Measurements from ENCODE around the gene GNRH2. TPM values are rescaled to one million over a fixed set of nuclear protein-coding genes. Genes with fewer than 3 reads are reported as not detected.

GNRH2 gene
- total RNA-seq, 1 donor from 2014 or later: not detected

DNA sequence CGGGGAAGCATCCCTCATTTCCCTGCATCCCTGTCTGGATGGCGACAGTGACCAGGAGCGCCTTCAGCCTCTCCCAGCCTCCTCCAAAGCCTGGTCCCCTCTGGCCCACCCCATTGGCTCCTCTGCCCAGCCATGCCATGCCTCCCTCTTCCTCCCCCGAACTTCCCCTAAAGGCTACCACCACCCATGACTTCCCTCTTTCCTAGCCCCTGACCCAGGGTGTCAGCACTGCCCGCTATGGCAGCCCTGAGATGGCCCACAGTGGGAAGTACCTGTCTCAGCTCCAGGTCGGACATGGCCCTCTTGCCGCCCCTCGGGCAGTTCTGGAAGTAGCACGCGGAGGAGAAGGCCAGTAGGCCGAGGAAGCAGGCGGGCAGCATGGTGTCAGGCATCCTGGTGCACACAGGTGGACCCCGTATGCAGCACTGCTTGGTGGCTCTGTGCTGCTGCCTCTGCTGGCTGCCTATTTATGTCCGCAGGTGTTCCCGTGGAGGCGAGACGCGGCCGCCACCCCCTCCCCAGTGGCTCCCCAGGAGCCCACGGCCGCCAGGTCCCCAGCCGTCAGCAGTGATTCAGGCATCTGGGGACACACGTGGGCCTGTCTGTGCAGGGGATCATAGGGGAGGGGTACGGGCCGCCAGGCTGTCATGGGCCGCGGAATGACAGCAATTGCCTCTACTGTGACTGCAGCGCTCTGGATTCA is 41.0 kb downstream of the GNRH2 start, which contains the start of gene AVP:
Gene AVP, minus strand, starts transcription at position 442 of the 703 bp plus-strand sequence. Its CDS starts 50 bp downstream, at position 392.
- H3K4me1 ChIP-seq: peaks cover 28% of the 10 kb centered on the region
- no peak within 1 kb of the TSS for H3K27ac ChIP-seq (replicated peaks)
- TF ChIP-seq CTCF (IDR thresholded peaks at IDR 0.05; ENCODE audit: borderline replicate concordance): no peak
- no peak for DNase-seq
- no peak within 1 kb of the TSS for H3K4me3 ChIP-seq
- intact Hi-C loops (cut with micrococcal nuclease): no loop called here
- H3K9me3 ChIP-seq (replicated peaks): no peaks in the 10 kb centered on the region
- peaks cover 43% of the 10 kb centered on the region for H3K27me3 ChIP-seq (ENCODE audit: low read depth)
- no peaks in the 10 kb centered on the region for H3K36me3 ChIP-seq

DNA sequence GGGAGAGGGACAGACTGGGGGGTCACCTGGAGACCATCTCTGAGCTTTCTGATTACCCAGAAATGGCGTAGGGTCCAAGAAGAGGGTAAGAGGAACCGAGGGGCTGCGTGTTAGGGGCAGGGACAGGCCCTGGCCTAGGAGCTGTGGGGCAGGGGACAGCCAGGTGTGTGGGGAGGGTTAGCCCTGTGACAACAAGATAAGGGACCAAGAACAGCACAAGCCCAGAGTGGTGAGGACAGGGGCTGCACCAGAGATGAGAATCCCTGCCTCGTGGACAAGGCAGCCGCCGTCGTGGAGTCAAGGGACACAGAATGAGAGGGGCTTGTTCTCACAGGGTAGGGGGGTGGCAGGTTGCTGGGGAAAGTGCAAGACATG is 41.6 kb downstream of the GNRH2 start:
- intact Hi-C loops (cut with micrococcal nuclease): no loop called here
- no peak for TF ChIP-seq CTCF (IDR thresholded peaks at IDR 0.05; ENCODE audit: borderline replicate concordance)
- Histone ChIP-seq H3K4me3 (no peak overlapping the region), H3K9me3 (replicated peaks) (no peaks in the 10 kb centered on the region), H3K27ac (replicated peaks) (no peak overlapping the region), H3K36me3 (no peaks in the 10 kb centered on the region), H3K27me3 (ENCODE audit: low read depth) (peaks cover 47% of the 10 kb centered on the region), H3K4me1 (peaks cover 28% of the 10 kb centered on the region)
- no peak for DNase-seq

DNA sequence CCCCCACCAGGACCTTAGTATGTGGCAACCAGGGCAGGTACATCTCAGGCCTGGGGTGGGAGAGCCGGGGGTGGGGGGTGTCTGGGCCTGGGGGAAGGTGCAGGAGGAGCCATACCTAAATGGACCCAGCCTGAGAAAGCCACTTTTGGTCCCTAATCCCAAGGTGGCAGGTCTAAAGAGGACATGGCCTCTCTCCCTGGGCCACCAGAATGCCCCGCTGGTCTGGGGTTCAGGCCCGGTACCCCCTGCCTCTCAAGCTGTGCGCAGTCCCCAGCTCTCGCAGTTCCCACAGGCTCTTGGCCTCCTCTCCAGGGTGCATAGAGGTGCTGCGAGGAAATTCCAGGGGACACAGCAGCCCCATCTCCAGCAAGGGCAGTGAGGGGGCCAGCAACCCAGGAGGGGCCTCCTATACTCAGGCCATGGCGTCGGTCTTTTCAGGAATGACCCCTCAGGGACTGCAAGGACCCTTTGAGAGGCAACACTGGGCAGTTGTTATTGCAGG is 42.2 kb downstream of the GNRH2 start:
- H3K9me3 ChIP-seq (replicated peaks): no peaks in the 10 kb centered on the region
- DNase-seq: no peak
- H3K27ac ChIP-seq (replicated peaks): no peak overlapping the region
- H3K27me3 ChIP-seq (ENCODE audit: low read depth): peaks cover 47% of the 10 kb centered on the region
- no peaks in the 10 kb centered on the region for H3K36me3 ChIP-seq
- H3K4me3 ChIP-seq: no peak overlapping the region
- intact Hi-C loops (cut with micrococcal nuclease): no loop called here
- peaks cover 25% of the 10 kb centered on the region for H3K4me1 ChIP-seq
- TF ChIP-seq CTCF (IDR thresholded peaks at IDR 0.05; ENCODE audit: borderline replicate concordance): no peak

GRCh38 chr20:3088031-3088430 is 44.6 kb downstream of the GNRH2 start:
- H3K9me3 ChIP-seq (replicated peaks): no peaks in the 10 kb centered on the region
- no peak overlapping the region for H3K27ac ChIP-seq (replicated peaks)
- intact Hi-C loops (cut with micrococcal nuclease): no loop called here
- no peak for DNase-seq
- TF ChIP-seq CTCF (IDR thresholded peaks at IDR 0.05; ENCODE audit: borderline replicate concordance): no peak
- H3K36me3 ChIP-seq: no peaks in the 10 kb centered on the region
- no peak overlapping the region for H3K4me3 ChIP-seq
- H3K27me3 ChIP-seq (ENCODE audit: low read depth): peaks cover 55% of the 10 kb centered on the region
- H3K4me1 ChIP-seq: peaks cover 10% of the 10 kb centered on the region

DNA sequence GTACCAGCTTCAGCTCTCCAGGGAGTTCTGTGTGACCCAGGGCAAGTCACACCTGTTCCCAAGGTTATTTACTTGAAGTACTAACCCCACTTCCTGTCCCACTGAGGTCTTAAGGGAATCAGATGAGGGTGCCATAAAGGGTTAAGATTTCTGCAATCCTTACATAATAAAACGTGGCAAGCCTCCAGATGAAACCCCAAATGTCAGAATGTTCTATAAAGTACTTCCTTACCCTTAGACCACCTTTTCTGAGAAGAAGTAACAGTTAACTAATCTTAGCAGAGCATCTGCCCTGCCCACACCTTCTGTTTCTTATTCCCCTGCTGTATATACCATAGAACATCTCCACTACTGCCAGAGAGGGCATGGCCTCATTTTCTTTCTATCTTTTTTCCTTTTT is 47.1 kb downstream of the GNRH2 start:
- H3K27ac ChIP-seq (replicated peaks): no peak overlapping the region
- no peak for TF ChIP-seq CTCF (IDR thresholded peaks at IDR 0.05; ENCODE audit: borderline replicate concordance)
- H3K27me3 ChIP-seq (ENCODE audit: low read depth): peaks cover 53% of the 10 kb centered on the region
- peaks cover 9% of the 10 kb centered on the region for H3K4me1 ChIP-seq
- intact Hi-C loops (cut with micrococcal nuclease): no loop called here
- DNase-seq: no peak
- no peak overlapping the region for H3K4me3 ChIP-seq
- no peaks in the 10 kb centered on the region for H3K9me3 ChIP-seq (replicated peaks)
- H3K36me3 ChIP-seq: no peaks in the 10 kb centered on the region
